CD1c-positive myeloid dendritic cell (primary cell): ENCODE results near the gene CACNA1S.

Source experiments
- DNase-seq: peaks from one replicate; pipeline ENCODE4 v3.0.0-alpha.2; 2016; ENCODE audit errors: extremely low spot score

CACNA1S gene

GRCh38 chr1:201032408-201032807 is 79.8 kb downstream of the CACNA1S start:
- no peak for DNase-seq

GRCh38 chr1:201028461-201028889 is 83.8 kb downstream of the CACNA1S start:
- peak; percentile 61 for DNase-seq

DNA sequence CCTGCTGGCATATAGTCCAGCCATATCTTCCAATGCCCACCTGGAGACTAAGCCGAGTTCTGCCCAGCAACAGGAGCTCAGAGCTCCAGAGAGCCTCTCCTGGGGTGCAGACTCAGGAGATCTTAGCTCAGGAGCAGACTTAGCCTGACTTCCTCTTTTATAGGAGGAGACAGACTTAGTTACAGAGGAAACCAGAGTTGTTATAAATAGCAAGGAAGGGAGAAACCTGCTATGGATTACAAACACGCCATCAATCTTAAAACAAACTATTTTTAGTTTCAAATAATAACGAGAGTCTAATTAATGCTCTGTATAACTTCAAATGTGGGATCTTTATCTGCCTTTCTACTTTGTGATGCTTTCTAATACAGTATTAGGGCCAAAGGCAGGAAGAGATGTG is 85.4 kb downstream of the CACNA1S start:
- DNase-seq: peak; percentile 64

GRCh38 chr1:201026234-201026633 is 86.0 kb downstream of the CACNA1S start:
- no peak for DNase-seq

DNA sequence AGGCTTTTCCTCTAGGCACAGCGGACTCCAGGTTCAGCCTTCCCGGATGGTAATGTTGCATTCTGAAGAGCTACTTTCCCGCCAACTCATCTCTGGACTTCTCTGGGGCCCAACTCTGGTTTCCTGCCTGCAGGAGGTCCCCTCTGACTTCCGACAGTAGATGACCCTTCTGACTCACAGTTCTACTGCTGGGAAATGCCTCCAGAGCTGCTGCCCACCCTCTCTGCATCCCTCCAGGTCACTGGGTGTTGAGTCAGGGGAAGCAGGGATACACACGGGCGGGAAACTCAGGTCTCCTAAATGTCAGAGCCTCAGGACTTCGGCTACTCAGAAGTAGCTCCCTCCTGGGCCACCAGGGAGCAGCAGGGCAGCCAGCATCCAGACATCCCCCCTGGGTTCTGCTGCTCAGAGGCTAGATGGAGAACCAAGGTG is 86.6 kb downstream of the CACNA1S start:
- peak; percentile 41 for DNase-seq

- DNase-seq: no peak
Observed at GRCh38 chr1:201024625-201024998, 87.6 kb downstream of the CACNA1S start.

DNA sequence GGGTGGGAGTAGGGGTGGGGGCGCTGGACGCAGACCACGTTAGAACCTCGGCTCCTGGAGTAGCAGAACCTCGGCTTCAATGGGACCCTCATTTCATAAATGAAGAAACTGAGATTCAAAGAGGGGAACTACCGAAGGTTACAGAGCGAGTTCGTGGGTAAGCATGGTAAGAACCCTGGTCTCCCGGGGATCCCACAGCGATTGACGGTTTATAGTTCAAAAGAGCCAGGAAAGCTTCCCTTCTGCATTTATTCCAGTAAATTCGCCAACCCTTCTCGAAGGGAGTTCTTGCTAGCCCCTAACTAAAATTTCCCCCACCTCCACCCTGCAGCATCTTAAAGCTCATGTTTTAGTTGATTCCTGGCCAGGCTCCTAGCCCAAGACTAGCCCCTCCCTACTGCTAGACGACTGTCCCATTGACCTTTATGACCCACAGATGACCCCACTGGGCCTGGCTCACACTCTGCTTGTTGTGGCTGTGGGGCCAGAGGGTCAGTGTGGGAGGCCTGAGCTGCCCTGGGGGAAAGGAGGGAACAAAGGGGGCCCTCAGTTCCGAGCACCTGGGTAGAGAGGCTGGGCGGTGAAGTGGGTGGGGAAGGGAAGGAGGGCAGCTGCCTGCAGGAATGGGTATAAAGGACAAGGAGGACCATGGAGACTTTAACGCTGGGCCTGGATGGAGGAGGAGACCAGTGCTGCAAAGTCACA is 88.2 kb downstream of the CACNA1S start:
- no peak for DNase-seq

GRCh38 chr1:201023517-201023902 is 88.7 kb downstream of the CACNA1S start, which contains the start of gene KIF21B:
Gene KIF21B, minus strand, starts transcription at chr1:201023714. Its CDS starts 331 bp downstream, at chr1:201023383.
- DNase-seq: peak; percentile 87

- DNase-seq: peak; percentile 54
Observed at GRCh38 chr1:201022820-201023516, 89.3 kb downstream of the CACNA1S start.

GRCh38 chr1:201022493-201022819 is 89.8 kb downstream of the CACNA1S start:
- DNase-seq: no peak

DNA sequence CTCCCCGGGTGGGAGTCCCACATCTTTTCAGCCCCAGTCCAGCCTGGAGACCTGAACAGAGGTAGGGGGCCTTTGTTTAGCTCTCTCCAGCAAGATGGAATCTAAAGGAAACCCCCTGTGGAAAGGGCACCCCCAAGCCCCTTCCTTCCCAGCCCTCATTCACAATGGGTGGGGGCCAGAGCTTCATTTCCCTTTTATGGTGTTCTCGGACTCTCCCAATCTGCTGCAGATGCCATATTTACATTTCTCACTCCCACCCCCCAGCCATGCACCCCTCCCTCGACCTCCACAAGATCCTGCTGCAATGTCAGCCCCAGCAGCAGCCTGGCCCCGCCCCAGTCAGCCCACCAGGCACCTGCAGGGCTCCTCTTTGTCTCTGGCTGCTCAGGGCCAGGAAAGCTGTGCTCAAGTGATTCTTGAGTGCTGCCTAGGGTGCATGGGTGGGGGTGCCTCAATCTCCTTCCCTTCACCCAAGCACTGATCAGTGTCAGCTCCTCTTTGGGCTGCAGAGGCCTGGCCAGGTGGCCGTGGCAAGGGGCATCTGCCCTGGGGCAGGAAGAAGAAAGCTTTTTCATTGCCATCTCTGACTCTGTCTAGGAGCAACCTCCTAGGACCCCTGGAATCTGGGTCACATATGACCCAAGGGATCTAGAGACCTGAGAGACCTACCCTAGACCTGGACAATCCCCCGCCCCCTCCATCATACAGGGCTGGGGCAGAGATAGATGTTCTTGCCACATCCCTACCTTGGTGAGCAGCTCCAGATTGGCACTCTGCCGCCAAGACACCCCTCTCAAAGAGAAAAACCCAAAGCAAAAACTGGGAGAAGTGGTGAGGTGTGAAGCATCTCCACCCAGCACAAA is 90.4 kb downstream of the CACNA1S start:
- no peak for DNase-seq

DNA sequence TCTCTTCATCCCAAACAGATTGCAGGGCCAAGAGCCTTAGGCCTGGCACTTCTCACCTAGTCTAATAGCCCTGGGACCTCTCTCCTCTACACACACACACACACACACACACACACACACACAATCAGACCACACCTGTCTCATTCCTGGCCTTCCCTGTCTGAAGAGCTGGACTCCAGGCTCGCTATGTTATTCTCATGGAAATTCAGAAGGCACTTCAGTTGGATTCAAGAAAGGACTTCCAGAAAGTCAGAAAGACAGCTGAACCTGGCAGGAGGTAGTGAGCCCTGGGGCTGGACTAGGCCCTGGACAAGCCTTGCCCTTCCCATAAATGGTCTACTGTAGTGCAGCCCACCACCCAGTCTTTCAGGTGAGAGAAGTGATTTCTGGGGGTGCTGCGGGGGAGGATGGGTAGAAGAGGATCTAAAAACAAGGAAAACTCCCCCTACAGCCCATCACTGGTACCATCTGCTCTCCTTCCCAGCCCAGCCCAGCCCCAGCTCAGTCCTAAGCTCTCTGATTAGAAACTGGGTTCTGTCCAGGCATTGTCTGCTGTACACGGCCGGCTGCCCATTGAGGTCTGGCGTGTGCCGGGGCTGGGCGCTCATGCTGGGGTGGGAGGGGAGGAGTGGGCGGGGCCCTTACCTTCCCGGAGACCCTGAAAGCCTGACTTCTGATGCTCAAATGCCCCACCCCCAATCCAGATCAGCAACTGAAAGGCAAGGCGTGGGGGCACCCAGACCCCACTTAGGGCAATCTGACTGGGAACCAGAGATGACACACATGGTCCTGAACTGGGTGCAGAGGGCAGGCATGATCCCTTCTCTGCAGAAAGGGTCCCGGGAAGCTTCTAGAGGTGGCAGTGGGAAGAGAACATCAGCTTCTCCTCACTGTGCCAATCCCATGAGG is 91.3 kb downstream of the CACNA1S start:
- no peak for DNase-seq

DNA sequence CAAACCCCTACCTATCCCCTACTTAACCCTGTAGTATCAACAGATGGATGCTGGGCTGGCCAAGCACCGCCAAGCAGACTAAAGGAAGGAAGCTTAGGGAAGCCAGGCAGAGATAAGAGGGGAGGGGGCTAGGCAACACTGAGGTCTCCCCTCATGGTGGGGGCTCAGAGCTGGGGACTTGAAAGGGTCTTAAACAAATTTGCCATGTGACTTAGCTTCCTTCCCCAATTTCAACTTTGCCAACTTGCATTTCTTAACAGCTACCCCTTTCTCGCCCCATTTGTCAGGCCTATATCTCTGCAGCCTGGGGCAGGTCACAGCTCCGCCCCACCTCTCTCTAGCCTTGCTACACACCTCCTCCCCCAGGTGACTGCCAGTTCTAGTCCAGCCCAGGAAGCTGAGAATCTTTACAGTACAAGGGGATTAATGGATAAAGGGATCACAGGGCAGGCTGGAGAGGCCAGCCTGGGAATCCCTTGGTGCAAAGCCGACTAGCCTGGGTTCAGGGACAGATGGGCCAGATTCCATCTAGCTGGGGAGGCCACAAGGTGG is 92.1 kb downstream of the CACNA1S start:
- DNase-seq: peak; percentile 37

- peak; percentile 89 for DNase-seq
Observed at GRCh38 chr1:201019321-201019977, 92.8 kb downstream of the CACNA1S start.

- no peak for DNase-seq
Observed at GRCh38 chr1:201017828-201018163, 94.4 kb downstream of the CACNA1S start.

GRCh38 chr1:201016943-201017827 is 95.0 kb downstream of the CACNA1S start:
- DNase-seq: no peak

GRCh38 chr1:201016211-201016651 is 96.0 kb downstream of the CACNA1S start:
- DNase-seq: peak; percentile 65

GRCh38 chr1:201015551-201016091 is 96.6 kb downstream of the CACNA1S start:
- DNase-seq: peak; percentile 72

GRCh38 chr1:201014816-201015200 is 97.4 kb downstream of the CACNA1S start:
- DNase-seq: peak; percentile 45
